GM19455 (cell line): ENCODE results near the gene KIF1A.
"Not testable (repeated sequence)": the region's sequence is repeated elsewhere in the genome, so short reads cannot be mapped to it uniquely, and the experiment has no call there.

Experiments used
- ATAC-seq: cut with Tn5 transposase; IDR thresholded peaks from one replicate; pipeline ENCODE4 v1.9.1; 2021; ENCODE audit not compliant: unreplicated experiment

KIF1A gene

DNA sequence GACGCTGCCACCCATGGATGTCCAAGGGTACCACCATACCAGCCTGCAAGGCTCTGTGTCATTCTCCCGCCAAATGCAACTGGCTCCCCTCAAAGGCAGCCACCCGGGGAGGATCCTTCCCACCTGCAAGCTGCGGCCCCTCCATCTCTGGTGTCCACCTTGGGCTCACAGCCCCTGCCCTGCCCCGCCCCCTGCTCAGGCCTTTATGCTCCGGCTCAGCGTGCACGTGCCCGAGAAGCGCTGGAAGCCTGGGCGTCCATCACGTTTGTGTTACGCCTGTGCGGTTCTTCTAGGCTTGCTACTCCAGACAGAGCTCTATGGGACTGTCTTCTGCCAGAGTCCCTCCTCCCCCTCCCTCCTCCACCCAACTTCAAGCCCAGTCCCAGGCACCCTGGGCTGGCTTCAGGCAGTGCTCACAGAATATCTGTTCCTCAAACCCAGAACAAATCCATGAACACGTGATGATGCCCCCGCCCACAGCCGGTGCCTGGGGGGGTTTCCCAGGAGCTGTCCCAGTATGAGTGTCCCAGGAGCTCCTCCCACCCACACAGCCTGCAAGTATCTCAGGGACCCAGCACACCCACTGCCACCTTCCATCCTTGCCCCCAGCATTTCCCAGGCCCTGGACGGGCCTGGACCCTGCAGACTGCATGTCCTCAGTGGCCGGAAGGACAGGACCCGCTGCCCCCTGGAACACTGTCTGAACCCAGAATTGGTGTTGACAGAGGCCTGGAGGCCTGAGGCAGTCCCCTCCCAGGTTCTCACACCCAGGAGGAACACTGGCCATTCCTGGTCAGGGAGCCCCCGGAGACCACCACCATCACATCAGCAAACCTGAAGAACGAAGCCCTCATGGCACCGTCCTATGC lies 30.3 kb downstream of the KIF1A start:
- no peak for ATAC-seq

- ATAC-seq, result no peak
Observed at GRCh38 chr2:240789051-240789453, 31.0 kb downstream of the KIF1A start.

DNA sequence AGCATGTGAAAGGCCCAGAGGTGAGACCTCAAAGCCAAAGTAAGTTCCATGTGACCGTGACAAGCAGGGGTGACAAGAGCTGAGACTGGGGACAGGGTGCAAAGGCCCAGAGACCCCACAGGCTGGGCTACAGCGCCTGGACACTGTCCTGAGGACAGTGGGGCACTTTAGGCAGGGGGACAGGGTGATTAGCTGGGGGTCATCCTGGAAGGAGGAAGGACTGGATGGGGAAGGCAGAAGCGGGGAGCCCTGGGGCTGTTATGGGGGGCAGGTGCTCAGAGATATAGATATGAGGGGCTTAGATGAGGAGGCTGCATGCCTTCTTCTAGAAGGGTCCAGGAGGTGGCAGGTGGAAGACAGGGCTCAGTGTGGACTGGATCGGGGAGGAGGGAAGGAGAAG lies 31.5 kb downstream of the KIF1A start:
- ATAC-seq, result no peak

DNA sequence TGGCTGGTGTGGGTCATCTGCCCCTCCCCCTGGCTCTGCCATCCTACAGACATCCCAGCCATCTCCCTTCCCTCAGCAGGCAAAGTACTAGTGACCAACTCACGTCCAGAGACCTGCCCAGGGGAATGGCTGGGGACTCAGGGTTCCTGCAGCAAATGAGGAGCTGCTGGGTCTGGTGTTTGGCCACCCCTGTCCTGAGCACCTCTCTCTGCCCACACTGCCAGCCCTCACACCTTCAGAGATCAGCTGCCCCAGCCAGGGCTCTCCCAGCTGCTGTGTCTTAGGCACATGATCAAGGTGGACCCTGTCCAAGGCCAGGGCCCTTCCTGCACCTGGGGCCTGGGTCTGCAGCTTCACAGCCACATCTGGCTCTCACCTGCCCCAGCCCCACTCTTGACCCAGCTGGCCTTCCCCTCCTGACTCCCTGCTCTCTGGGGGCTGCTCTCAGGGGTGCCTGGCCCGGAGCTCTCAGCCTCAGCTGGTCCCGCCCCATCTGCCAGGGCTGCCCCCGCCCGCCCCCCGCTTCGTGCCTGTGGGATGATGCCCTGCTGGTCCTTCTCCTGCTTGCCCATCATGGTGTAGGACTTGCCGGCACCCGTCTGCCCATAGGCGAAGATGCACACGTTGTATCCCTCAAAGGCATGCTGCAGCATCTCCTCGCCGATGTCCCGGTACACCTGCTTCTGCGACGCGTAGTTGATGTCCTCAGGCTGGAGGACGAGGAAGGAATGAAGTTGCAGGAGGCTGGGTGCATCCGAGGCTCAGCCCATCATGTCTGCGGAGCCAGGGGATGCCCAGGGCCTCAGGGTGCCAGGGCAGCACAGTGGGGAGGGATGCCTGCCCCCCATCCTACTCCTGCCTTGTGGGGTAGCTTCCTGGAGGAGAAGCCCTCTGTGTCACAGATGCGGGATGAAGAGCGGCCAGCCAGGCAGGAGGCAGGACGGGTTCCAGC lies 32.2 kb downstream of the KIF1A start:
- no peak for ATAC-seq

DNA sequence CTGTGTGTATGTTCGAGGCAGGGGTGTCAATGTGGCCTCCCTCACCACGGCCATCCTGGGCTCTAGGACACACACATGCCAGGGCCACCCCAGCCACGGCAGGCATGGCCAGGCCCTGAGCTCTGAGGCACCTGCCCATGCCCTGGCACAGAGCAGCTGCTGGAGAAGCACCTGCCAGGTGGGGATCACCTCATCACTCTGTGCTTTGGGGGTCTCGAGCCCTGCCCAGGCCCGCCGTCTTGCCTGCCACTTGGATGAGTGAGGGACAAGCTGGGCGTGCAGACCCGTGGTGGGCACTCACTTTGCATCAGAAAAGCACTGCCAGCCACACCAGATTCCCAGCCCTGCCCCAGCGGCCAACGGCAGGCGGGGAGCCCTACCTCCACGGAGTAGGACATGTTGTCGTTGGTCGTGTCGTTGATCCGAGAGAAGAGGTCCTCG lies 33.1 kb downstream of the KIF1A start:
- ATAC-seq, result no peak

GRCh38 chr2:240786355-240786841 lies 33.6 kb downstream of the KIF1A start:
- ATAC-seq, result no peak

GRCh38 chr2:240785424-240786335 lies 34.3 kb downstream of the KIF1A start:
- no peak for ATAC-seq

GRCh38 chr2:240784629-240785423 lies 35.2 kb downstream of the KIF1A start:
- no peak for ATAC-seq

DNA sequence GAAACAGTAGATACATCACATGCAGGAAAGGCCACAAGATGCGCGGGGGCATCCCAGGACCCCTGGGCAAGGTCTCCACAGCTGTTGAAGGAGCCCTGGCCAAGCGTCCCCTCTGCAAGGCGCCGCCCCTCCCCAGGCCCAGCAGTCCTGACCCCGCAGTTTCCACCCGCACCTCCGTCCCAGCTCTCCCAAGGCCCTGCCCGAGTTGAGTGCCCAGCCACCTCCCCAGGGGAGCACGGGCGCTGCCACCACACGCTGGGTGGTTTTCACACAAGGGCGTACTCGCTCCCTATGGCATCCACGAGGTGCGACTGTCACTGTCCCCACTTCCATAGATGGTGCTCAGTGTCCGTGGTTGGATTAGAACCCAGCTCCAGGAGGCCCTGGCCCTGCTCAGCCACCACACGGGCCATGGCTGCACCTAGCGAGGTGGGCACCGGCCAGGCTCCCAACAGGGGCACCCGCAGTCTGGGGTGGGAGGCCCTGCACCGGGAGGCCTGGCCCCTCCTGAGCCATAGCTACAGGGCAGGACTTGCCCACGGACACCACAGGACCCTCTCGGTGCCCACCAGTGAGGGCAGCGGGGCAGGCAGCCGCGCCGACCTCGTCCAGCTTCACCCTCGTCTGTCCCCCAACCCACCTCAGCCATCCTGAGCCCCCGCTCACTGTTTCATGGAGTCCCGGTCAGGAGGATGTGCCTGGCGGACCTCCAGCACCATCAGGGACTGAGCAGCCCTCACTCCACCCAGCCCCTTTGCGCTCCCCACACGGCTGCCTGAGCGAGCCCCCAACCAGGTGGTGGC lies 36.0 kb downstream of the KIF1A start:
- no peak for ATAC-seq

DNA sequence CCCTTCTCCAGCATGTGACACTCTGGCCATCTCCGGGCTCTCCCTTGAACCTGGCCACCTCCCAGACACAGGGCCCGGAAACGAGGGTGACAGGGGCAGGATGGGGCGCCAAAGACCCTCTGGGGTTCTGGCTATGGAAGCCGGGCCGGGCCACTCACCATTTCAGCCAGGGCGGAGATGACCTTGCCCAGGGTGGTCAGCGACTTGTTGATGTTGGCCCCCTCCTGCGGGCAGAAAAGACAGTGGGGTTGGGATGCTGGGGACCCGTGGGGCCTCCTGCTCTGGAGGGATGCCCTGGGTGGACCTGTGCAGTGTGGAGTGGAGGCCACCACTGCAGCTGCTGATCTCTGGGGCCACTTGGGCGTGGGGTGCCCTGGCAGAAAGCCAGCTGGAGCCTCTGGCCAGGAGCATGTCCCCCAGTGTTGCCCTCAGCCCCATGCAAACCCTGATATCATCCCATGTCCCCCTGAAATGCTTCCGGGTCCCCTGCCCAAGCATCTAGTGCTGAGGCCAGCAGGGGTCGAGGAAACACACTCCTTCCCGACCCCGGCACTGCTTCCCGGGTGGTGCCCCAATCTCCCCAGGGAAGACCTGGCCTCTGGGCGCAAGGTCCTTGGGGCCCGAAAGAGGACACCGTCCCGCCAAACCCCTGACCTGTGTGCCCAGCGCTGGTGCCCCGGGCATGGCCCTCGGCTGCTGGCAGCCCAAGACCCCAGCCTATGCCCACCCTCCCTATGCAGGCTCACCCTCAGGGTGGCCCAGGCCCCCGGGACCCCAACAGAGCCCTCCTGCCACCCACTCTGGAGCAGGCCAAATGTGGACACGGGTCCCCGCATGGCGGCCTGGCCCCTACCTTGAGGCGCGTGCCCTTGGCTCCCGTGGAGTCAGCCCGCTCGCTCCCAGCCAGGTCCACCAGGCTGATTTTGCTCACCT lies 36.9 kb downstream of the KIF1A start:
- no peak for ATAC-seq

GRCh38 chr2:240782221-240782885 lies 37.7 kb downstream of the KIF1A start:
- no peak for ATAC-seq

GRCh38 chr2:240781471-240782220 lies 38.4 kb downstream of the KIF1A start:
- no peak for ATAC-seq

DNA sequence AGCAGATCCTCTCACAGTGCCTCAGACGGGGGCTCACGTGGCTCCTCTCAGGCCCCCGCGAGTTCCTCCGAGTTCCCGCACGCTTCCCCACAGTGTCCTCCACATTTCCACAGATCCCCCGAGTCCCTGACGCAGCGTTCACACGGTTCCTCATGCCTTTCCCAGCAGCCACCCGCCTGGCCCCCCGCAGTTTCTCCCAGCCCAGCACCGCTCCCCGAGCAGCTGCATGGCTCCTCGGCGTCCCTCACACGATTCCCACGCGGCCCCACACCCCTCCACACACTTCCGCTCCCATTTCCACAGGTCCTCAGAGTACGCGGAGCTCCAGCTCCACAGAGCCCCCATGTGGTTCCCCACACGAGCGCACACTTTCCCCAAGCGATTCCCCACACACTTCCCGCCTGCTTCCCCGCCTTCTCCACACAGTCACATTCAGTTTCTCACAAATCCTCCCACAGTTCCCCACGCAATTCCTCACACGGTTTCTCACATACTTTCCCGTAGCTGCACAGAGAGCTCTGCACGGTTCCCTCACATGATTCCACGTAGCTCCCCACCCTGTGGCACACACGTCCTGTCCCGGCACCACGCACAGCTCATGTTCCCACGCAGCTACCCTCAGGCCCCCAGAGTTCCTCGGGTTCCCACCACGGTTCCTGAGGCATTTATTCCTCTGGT lies 39.9 kb downstream of the KIF1A start:
- ATAC-seq, result no peak

GRCh38 chr2:240779250-240779832 lies 40.7 kb downstream of the KIF1A start:
- ATAC-seq, result not testable (repeated sequence)

DNA sequence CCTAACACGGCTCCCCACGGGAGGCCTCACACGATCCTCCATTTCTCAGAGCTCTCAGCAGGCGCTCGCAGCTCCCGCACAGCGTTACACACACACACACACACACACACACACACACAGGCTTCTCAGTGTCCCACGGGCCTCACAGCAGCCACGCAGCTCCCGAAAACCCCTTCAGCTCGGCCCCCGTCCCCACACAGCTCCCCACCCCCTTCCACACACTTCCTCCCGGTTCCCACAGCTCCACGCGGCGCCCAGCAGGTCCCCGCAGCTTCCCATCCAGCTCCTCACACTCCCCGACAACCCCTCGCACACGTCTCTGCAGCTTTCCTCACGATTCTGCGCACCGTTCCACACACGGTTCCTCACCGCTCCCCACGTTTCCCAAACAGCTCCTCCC lies 41.6 kb downstream of the KIF1A start:
- no peak for ATAC-seq
